HG02678 (cell line): ENCODE results near the gene WHAMM.
"Not testable (repeated sequence)": the region's sequence is repeated elsewhere in the genome, so short reads cannot be mapped to it uniquely, and the experiment has no call there.

Experiments used
- ATAC-seq: cut with Tn5 transposase; IDR thresholded peaks from one replicate; pipeline ENCODE4 v1.9.1; 2021; ENCODE audit warnings: mild to moderate bottlenecking, moderate library complexity; ENCODE audit not compliant: unreplicated experiment

WHAMM gene, protein sequence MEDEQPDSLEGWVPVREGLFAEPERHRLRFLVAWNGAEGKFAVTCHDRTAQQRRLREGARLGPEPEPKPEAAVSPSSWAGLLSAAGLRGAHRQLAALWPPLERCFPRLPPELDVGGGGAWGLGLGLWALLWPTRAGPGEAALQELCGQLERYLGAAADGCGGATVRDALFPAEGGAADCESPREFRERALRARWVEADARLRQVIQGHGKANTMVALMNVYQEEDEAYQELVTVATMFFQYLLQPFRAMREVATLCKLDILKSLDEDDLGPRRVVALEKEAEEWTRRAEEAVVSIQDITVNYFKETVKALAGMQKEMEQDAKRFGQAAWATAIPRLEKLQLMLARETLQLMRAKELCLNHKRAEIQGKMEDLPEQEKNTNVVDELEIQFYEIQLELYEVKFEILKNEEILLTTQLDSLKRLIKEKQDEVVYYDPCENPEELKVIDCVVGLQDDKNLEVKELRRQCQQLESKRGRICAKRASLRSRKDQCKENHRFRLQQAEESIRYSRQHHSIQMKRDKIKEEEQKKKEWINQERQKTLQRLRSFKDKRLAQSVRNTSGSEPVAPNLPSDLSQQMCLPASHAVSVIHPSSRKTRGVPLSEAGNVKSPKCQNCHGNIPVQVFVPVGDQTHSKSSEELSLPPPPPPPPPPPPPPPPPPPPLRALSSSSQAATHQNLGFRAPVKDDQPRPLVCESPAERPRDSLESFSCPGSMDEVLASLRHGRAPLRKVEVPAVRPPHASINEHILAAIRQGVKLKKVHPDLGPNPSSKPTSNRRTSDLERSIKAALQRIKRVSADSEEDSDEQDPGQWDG

DNA sequence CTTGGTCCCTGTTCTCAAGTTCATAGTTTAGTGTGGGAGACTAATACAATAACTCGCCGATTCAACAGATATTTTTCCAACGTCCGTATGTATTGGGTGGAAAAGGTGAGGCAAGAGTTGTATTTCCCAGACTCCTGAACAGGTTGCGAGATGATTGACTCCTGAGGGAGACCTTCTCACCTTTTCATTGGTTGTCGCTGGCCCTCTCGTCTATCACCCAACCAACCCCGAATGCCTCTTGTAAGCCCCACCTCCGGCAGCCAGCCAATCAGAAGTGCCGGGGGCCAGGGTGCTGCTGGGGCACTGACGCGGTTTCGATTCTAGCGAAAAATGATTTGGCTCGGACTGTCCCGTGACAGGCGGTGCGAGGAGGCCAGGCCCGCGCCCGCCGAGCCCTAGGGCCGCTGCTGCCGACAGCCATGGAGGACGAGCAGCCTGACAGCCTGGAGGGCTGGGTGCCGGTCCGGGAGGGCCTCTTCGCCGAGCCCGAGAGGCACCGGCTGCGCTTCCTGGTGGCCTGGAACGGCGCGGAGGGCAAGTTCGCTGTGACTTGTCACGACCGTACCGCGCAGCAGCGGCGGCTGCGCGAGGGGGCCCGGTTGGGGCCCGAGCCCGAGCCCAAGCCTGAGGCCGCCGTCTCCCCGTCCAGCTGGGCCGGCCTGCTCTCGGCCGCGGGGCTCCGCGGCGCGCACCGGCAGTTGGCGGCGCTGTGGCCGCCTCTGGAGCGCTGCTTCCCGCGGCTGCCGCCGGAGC, at the start of gene WHAMM:
Gene WHAMM (plus strand): TSS at position 321 of the 753 bp plus-strand sequence. CDS start 99 bp downstream, at position 420.
- ATAC-seq: peak; percentile 84

DNA sequence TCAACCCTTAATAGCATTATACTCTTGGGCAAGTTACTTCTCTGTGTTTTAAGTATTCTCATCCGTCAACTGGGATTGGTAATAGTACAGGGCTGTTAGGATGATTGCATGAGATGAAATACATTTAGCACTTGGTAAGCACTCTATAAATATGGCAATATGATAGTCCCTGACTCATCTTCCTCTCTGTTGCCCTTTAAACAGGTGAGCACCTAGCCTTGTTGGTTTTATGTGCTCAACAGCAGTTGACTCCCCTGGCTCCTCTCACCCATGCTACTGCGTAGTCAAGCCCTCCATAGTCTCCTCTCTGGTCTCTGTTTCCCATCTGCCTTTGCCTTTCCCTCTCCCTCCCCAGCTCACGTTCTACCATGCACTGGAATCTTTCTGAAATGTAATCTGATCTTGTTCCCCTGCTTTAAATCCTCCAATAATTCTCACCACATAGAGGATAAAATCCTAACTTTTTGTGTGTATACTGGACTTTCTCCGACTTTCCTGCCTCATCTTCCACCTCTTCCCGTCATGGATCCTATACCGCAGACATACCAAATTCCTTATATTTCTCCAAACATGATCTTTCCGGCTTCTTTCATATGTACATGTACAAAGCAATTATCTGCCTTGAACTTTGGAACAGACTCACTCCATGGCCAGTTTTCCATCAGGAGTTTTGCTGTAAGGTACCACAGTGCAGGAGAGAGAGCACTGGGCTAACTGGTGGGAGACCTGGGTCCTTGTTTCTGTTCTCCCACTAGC, 45.9 kb upstream of the WHAMM start:
- ATAC-seq: no peak

DNA sequence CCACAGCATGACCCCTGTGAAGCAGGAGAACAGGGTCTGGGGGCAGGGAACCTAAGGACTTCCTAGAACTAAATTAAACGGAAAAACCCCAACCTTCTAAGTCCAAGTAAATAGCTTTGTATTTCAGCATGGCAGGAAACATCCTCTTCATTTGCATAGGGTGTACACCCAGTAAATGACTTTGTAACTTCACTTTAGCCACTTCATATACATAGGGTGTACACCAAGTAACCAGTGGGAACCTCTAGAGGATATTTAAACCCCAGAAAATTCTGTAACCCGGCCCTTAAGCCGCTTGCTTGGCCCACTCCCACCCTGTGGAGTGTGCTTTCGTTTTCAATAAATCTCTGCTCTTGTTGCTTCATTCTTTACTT, 45.3 kb upstream of the WHAMM start:
- no peak for ATAC-seq

DNA sequence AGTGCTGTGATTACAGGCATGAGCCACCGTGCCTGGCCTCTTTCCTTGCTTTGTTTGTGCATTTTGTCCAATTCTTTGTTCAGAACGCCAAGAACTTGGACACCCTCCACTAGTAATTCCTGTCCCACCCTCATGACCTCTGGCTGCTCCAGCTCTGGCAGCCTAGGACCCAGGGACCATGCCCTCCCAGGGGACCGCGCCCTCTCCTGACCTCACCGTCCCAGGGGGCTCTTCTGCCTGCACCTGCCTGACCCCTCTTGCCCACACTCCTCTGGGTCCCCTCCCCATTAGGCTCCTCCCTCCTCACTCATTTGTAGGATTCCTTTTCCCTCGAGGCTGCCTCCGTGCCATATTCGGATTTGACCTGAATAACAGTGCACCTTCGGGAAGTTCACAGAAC, 44.7 kb upstream of the WHAMM start:
- ATAC-seq: no peak

DNA sequence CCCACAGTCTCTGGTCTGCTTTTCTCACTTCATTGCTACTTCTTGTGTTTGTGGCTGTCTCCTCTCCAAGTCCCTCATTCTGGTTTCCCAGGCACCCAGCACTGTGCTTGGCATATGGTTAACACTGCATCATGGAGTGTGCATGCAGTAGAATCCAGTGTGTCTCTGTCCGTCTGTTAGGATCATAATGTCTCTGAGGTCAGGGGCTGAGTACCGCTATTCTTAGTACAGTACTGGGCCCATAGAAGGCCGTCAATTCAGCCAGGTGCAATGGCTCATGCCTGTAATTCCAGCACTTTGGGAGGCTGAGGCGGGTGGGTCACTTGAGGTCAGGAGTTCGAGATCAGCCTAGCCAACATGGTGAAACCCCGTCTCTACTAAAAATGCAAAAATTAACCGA, 43.2 kb upstream of the WHAMM start:
- not testable (repeated sequence) for ATAC-seq

DNA sequence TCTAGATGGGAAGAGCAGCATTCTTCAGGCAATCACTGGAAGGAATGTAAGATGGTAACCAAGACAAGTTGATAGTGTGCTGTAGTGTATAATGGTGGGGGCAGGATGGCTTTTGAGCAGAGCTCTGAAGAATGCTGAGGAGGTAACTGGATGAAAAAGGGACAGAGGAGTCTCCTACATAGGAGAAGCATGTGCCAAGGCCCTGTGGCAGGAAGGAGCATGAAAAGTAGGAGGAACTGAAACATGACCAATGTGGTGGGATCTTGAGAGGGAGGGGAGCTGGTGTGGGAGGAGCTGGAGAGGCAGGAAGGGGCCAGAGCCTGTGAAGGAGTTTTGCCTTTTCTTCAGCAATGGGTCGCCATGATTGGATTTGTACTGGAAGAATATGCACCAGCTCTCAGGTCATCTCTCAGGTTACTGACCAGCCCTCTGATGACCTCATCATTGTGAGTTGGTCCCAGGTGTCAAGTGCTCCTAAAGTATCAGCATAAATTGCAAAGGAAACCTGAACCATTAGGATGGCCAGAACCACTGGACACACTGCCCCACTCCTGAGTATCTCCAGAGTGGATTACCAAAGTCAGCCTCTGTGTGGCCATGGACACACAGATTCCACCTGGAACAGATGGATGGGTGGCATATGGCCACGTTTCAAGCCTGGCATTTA, 42.1 kb upstream of the WHAMM start:
- no peak for ATAC-seq

DNA sequence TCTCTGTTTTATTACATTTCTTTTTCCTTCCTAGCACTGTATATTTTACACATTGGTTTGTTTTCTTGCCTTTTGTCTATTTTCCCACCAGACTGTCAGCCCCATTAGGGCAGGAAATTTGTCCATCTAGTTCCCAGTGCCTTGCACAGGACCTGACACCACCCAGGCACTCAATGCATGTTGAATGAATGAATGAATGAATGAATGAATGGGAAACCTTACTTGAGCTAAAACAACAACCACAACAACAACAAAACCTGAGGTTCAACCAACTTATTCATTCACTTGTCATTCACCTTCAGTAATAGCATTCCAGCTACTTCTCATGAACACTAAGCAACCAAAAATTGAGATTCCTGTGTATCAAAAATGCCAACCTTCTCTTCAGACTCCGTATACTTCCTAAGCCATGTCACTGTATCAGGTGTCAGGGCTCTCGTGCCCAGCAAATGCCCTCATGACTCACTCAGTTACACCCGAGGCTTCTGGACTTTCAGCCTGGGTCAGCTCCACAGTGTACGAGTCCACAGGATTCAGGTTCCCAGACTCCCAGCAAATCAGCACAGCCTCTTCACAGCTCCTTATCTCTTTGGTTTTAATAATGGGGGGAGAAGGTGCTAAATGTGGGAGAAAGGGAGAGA, 40.9 kb upstream of the WHAMM start:
- no peak for ATAC-seq

DNA sequence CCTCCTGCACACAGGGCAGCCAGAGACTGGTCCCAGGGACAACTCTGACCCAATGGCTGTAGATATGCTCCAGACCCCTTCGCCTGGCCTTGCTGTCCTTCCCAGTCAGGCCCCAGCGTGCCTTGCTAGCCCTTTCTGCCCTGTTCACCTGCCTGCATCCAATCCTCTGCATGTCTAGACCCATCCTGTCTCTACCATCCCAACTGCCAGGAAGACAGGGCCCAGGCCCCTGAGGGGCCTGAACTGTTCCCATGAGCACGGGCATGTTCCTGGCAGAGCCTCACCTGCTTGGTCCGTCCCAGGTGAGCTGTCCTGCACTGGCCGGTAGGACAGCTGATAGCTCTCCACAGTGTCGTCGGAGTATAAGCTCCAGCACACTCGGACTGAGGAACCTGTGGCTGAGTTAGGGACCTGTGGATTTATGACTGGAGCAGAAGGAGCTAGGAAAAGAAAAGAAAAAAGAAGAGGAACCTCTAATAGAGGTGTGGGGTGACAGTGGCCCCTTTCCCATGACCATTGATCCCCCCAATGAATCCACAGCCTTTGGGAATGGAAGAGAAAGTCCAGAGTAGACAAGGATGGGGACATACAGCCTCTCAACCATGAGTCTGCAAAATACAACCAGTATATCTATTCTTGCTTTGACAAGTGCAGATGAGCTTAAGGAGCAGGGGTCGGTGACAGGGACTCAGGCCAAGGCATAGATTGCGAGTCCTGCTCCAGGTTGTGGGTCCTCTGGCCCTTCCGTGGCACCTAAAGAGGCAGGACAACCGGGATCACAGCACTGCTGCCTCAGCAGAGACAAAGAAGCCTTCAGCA, 37.4 kb upstream of the WHAMM start:
- ATAC-seq: no peak

DNA sequence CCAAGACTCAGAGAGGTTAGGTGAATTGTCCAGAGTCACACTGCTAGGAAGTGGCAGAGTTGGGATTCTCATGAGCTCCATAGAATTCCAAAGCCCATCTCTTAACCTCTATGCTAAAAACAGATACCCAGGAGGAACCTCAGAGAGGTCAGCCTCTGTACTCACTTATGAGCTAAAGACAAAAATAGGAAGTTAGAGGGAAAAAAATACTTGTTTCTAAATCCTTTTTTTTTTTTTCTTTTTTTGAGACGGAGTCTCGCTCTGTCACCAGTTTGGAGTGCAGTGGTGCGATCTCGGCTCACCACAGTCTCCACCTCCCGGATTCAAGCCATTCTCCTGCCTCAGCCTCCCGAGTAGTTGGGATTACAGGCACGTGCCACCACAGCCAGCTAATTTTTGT, 34.9 kb upstream of the WHAMM start:
- no peak for ATAC-seq

DNA sequence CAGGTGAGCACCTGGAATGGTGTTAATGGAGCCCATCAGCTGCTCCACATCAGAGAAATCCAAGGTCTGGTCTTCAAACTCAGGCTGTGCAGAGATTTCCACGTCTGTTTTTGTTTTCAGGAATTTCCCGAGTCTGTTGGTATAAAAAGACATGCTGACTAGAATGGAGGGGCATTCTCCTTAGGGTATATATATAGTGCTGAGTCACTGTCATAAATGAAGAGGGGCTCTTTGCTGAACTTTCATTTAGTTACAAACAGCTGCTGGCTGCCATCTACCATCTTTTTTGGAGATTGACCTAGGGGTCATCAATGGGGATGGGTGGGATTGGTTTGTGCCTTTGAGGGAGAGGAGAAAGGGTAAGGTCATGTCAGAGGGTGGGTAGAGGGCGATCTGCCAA, 30.7 kb upstream of the WHAMM start:
- no peak for ATAC-seq

DNA sequence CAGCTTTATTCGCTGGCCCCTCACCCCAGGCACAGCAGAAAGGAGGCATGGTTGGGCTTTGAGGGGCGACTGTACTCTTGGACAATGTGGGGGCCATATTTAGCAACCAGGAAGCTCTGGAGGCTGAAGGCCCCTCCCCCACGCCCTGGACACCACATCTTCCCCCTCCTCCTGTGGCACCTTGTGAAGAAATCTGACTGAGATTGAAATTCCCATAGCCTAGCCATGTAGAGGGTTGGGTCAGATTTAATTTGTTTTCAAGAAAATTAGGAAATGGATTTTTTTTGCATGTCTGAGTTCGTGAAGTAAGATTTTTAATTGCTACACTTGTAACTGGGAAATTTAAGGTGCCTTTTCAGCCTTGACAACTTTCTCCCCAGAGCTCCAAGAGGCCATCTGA, 28.1 kb upstream of the WHAMM start:
- no peak for ATAC-seq

DNA sequence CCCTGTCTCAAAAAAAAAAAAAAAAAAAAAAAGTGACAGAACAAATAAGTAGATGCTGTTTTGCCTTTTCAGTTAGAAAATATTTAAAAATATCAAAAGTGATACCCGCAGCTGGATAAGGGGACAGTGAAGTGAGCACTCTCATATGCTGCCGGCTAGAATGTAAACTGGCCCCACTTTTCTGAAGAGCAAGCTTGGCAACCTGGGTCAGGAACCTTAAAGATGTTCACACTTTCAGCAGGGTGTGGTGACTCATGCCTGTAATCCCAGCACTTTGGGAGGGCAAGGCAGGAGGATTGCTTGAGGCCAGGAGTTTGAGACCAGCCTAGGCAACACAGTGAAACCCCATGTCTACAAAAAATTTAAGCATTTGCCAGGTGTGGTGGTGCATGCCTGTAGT, 20.9 kb upstream of the WHAMM start:
- no peak for ATAC-seq

DNA sequence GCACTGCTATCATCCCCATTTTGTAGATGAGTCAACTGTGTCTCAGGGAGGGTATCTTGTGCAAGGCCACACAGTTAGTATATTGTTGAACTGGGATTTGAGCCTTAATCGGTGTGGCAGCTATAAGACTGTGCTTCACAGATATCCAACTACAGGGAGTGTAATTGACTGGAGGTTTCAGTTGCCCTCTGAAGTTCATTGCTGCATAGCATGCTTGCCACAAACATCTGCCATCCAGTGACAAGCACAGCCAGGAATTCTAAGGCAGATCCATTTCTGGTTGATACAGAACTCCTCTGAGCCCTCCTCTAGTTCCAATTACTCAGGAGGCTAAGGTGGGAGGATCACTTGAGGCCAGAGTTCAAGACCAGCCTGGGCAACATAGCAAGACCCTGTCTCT, 19.9 kb upstream of the WHAMM start:
- no peak for ATAC-seq

DNA sequence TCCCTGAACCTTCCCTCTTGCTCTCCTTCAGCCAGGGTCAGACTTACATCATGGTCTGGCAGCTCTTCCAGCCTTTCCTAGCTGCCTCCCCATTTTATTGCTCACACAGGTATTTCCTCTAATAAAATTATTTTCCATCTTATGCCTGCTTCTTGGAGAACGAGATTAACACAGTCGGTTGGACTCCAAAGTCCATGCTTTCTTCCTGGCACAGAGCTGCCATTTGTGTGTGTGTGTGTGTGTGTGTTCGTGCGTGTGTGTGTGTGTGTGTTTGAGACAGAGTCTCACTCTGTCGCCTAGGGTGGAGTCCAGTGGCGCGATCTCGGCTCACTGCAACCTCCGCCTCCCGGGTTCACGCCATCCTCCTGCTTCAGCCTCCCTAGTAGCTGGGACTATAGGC, 19.1 kb upstream of the WHAMM start:
- ATAC-seq: no peak

DNA sequence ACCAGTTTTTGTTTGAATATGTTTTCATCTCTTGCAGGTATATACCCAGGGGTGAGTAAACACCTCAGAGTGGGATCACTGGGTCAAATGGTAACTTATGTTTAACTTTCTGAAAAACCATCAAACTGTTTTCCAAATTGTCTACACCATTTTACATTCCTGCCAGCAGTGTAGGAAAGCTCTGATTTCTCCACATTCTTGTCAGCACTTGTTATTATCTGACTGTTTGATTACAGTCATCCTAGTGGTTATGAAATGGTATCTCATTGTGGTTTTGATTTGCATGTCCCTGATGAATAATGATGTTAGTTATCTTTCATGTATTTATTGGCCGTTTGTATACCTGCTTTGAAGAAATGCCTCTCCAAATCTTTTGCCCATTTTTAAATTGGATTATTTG, 17.4 kb upstream of the WHAMM start:
- ATAC-seq: no peak

DNA sequence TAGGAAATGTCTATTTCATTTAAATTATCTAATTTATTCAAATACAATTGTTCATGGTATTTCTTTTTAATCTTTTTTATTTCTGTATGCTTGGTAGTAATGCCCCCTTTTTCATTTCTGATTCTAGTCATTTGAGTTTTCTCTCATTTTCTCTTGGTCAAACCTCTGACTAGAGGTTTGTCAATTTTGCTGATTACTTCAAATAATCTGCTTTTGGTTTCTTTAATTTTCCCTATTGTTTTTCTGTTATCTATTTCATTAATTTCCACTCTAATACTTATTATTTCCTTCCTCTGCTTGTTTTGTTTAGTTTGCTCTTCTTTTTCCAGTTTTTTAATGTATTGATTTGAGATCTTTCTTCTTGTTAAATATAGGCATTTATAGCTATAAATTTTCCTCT, 15.7 kb upstream of the WHAMM start:
- no peak for ATAC-seq

DNA sequence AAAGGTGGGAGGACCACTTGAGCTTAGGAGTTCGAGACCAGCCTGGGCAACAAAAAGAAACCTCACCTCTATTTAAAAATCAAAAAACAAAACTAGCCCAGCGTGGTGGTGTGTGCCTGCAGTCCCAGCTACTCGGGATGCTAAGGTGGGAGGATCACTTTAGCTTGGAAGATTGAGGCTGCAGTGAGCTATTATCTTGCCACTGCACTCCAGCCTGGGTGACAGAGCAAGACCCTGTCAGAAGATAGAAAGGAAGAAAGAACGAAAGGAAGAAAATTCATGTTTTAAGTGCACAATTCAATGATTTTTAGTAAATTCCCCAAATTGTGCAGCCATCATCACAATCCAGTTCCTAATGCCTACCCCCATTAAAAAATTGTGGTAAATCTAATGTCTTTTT, 11.3 kb upstream of the WHAMM start:
- ATAC-seq: no peak

DNA sequence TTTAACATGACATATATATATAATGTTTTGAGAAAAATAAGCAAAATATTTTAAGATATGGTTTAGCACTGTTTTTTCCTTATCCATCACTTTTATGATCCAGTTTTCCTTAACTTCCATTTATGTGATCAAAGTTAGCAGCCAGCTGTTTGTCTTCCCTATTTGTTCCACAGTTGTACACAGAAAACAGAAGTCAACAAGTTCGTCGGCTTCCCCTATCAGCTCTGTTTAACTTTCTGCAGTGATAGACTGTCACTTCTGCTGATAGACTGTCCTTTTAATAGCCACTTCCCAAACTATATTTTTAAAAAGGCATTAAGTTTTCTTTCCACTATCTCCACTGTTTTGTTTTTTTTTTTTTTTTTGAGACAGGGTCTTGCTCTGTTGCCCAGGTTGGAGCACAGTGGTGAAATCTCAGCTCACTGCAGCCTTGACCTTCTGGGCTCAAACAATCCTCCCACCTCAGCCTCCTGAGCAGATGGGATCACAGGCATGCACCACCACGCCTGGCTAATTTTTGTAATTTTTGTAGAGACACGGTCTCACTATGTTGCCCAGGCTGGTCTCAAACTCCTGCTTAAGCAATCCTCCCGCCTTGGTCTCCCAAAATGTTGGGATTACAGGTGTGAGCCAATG, 10.8 kb upstream of the WHAMM start:
- ATAC-seq: no peak
